A673 (cell line): Measurements from ENCODE around the gene TNFRSF18.

Source experiments
- EZH2 ChIP-seq: fragments of 200-600 bp; sonication (generic); IDR thresholded peaks from 2 replicates; pipeline ENCODE4 v1.6.1; 2017; ENCODE audit warnings: borderline replicate concordance, low read depth, mild to moderate bottlenecking, mixed read lengths, antibody characterized with exemption, low read length; ENCODE audit not compliant: poor library complexity, severe bottlenecking
- TF ChIP-seq, protein P1 (sequence below): fragments of 300-800, 200-600 bp; sonication (generic); conservative IDR thresholded peaks from 2 replicates; pipeline ENCODE4 v1.5.1; 2017; ENCODE audit warnings: low read depth, mild to moderate bottlenecking, antibody characterized with exemption, low read length, moderate library complexity, mixed read lengths

DNA sequence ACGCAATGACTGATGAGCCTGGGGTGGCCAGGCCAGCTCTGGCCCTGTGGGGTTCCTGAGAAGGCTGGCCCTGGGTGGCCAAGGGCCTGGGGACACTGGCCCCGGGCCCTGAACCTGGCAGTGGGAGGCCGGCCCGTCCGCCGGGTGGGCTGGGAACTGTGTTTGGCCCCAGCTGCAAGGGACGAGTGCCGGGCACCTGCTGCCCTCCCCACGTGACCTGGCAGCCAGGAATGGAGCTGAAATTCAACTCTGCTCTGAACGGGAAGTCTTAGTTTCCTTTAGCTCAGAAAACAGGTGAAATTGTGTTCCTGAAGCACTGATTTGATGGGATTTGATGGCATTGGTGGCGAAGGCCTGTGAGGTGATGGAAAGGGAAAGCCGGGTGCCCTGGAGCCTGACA, 40.9 kb downstream of the TNFRSF18 start:
- TF ChIP-seq, protein P1, sequence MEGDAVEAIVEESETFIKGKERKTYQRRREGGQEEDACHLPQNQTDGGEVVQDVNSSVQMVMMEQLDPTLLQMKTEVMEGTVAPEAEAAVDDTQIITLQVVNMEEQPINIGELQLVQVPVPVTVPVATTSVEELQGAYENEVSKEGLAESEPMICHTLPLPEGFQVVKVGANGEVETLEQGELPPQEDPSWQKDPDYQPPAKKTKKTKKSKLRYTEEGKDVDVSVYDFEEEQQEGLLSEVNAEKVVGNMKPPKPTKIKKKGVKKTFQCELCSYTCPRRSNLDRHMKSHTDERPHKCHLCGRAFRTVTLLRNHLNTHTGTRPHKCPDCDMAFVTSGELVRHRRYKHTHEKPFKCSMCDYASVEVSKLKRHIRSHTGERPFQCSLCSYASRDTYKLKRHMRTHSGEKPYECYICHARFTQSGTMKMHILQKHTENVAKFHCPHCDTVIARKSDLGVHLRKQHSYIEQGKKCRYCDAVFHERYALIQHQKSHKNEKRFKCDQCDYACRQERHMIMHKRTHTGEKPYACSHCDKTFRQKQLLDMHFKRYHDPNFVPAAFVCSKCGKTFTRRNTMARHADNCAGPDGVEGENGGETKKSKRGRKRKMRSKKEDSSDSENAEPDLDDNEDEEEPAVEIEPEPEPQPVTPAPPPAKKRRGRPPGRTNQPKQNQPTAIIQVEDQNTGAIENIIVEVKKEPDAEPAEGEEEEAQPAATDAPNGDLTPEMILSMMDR = no peak
- TF ChIP-seq EZH2 = no peak
